ENCODE measurements around the gene MAP2K4. TPM values are rescaled to one million over a fixed set of nuclear protein-coding genes. Genes with fewer than 3 reads are reported as not detected.

MAP2K4 gene
- total RNA-seq, 1 donor from 2014 or later = 62.0 TPM

DNA sequence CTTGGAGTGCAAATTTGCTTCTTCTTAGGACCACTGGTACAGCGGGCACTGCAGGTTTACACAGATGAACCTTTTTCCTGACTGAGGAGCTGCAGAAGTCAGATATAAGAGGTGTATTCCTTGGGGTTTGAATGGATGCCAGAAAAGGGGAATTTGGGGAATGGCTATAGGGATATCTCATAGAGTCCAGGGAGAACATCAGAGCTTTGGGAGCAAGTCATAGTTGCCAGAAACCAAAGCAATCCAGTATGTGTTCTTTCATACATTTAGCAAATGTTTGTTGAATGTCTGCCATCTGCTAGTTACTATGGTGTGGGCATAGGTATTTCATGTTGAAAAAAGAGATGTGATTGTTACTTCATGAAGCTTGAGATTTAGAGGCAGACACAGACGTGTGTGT lies 46.8 kb downstream of the MAP2K4 start:
- DNase-seq (ENCODE audit: low spot score, unreplicated experiment) = no peak
- H3K9me3 Mint-ChIP-seq (ENCODE audit: low read depth) = peaks cover 7% of the 10 kb centered on the region
- H3K27me3 Mint-ChIP-seq = no peaks in the 10 kb centered on the region
- no peak for TF ChIP-seq CTCF (IDR thresholded peaks at IDR 0.05; ENCODE audit: unreplicated experiment)
- peaks cover 26% of the 10 kb centered on the region for H3K36me3 Mint-ChIP-seq (ENCODE audit: insufficient read depth)
- H3K4me1 Mint-ChIP-seq (ENCODE audit: low read depth) = no peaks in the 10 kb centered on the region
- no peak overlapping the region for H3K4me3 Mint-ChIP-seq (ENCODE audit: low read depth)
- H3K27ac Mint-ChIP-seq = no peak overlapping the region

- H3K4me1 Mint-ChIP-seq (ENCODE audit: low read depth) = no peaks in the 10 kb centered on the region
- H3K36me3 Mint-ChIP-seq (ENCODE audit: insufficient read depth) = peaks cover 31% of the 10 kb centered on the region
- H3K27me3 Mint-ChIP-seq = no peaks in the 10 kb centered on the region
- DNase-seq (ENCODE audit: low spot score, unreplicated experiment) = no peak
- peaks cover 13% of the 10 kb centered on the region for H3K9me3 Mint-ChIP-seq (ENCODE audit: low read depth)
- no peak overlapping the region for H3K4me3 Mint-ChIP-seq (ENCODE audit: low read depth)
- H3K27ac Mint-ChIP-seq = no peak overlapping the region
- no peak for TF ChIP-seq CTCF (IDR thresholded peaks at IDR 0.05; ENCODE audit: unreplicated experiment)
Measured at GRCh38 chr17:12068946-12069345, 48.3 kb downstream of the MAP2K4 start.

- Mint-ChIP-seq H3K36me3 (ENCODE audit: insufficient read depth) (peaks cover 27% of the 10 kb centered on the region), H3K4me3 (ENCODE audit: low read depth) (no peak overlapping the region), H3K27ac (no peak overlapping the region)
Measured at GRCh38 chr17:12070561-12070960, 49.9 kb downstream of the MAP2K4 start.

GRCh38 chr17:12074346-12074745 lies 53.7 kb downstream of the MAP2K4 start:
- no peaks in the 10 kb centered on the region for H3K27me3 Mint-ChIP-seq
- peaks cover 21% of the 10 kb centered on the region for H3K4me1 Mint-ChIP-seq (ENCODE audit: low read depth)
- peaks cover 33% of the 10 kb centered on the region for H3K36me3 Mint-ChIP-seq (ENCODE audit: insufficient read depth)
- H3K9me3 Mint-ChIP-seq (ENCODE audit: low read depth) = peaks cover 13% of the 10 kb centered on the region
- H3K4me3 Mint-ChIP-seq (ENCODE audit: low read depth) = no peak overlapping the region
- H3K27ac Mint-ChIP-seq = peak overlapping the region; percentile 33
- DNase-seq (ENCODE audit: low spot score, unreplicated experiment) = no peak
- TF ChIP-seq CTCF (IDR thresholded peaks at IDR 0.05; ENCODE audit: unreplicated experiment) = no peak

More at GRCh38 chr17:12070561-12070960, 49.9 kb downstream of the MAP2K4 start:
- peaks cover 10% of the 10 kb centered on the region for H3K9me3 Mint-ChIP-seq (ENCODE audit: low read depth)
- TF ChIP-seq CTCF (IDR thresholded peaks at IDR 0.05; ENCODE audit: unreplicated experiment) = no peak
- H3K27me3 Mint-ChIP-seq = no peaks in the 10 kb centered on the region
- no peak for DNase-seq (ENCODE audit: low spot score, unreplicated experiment)
- peaks cover 10% of the 10 kb centered on the region for H3K4me1 Mint-ChIP-seq (ENCODE audit: low read depth)

DNA sequence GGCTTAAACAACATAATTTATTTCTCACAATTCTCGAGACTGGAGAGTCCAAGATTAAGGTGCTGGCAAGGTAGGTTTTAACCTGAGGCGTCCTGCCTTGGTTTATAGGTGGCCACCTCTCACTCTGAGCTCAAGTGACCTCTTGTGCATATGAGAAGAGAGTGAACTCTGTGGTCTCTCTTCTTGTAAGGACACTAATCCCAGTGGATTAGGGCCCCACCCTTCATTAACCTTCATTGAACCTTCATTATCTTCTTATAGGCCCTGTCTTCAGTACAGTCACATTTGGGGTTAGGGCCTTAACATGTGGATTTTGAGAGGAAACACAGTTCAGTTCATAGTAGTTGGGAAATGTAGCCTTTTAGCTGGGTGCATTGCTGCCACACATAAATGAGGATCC lies 57.1 kb downstream of the MAP2K4 start:
- Mint-ChIP-seq H3K4me3 (ENCODE audit: low read depth) (no peak overlapping the region), H3K36me3 (ENCODE audit: insufficient read depth) (peaks cover 35% of the 10 kb centered on the region), H3K4me1 (ENCODE audit: low read depth) (peaks cover 33% of the 10 kb centered on the region), H3K27ac (no peak overlapping the region), H3K9me3 (ENCODE audit: low read depth) (peaks cover 13% of the 10 kb centered on the region), H3K27me3 (no peaks in the 10 kb centered on the region)
- DNase-seq (ENCODE audit: low spot score, unreplicated experiment) = no peak
- no peak for TF ChIP-seq CTCF (IDR thresholded peaks at IDR 0.05; ENCODE audit: unreplicated experiment)
